ENCODE data around the gene ZZZ3. TPM values are rescaled to one million over a fixed set of nuclear protein-coding genes. Genes with fewer than 3 reads are reported as not detected.
"Not testable (repeated sequence)": the region's sequence is repeated elsewhere in the genome, so short reads cannot be mapped to it uniquely, and the experiment has no call there.

The ZZZ3 gene
- total and polyA plus RNA-seq, 2 donors (not counting 1 experiment from before 2014, with no cell fraction given) = 14.4 to 65.7 TPM

DNA sequence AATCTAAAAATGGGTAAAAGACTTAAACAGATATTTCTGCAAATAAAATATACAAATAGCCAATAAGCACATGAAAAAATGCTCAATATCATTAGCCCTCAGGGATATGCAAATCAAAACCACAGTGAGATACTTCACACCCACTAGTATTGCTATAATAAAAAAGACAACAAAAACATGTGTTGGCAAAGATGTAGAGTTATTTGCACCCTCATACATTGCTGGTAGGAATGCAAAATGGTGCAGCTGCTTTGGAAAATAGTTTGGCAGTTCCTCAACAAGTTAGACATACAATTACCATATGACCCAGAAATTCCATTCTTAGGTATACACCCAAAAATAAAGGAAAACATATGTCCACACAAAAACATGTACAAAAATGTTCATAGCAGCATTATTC is 30.2 kb downstream of the ZZZ3 start:
- H3K36me3 ChIP-seq (replicated peaks in 1 of 2; ENCODE audit: control extremely low read depth in 1 of 2, control insufficient read depth in 1 of 2, extremely low read depth in 1 of 2, insufficient read depth in 2 of 2, low read length in 1 of 2) = peaks cover 2 to 7% of the 10 kb centered on the region in 2 experiments
- intact Hi-C loops (cut with micrococcal nuclease) = no loop called here

DNA sequence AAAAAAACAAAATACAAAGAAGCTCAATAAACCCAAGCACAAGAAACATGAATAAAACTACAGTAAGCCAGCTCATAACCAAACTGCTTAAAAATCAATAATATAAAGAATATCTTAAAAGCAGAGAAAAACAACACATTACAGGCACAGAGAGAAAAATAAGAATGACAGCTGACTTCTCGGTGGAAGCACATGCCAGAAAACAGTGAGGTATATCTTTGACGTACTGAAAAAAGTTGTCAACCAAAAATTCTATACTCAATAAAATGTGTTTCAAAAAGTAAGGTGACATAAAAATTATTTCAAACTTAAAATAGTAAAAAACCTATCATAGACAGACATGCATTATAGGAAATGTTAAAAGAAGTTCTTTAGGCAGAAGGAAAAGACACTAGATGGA is 33.3 kb downstream of the ZZZ3 start:
- peaks cover 0 to 33% (median 25%) of the 10 kb centered on the region in 3 donors for H3K9me3 ChIP-seq (ENCODE audit: control extremely low read depth in 1 of 3, control insufficient read depth in 2 of 3, insufficient read depth in 1 of 3, low read length in 2 of 3)
- H3K4me1 ChIP-seq (ENCODE audit: control insufficient read depth in 2 of 2, insufficient read depth in 2 of 2, low read length in 2 of 2) = peaks cover 0 to 3% of the 10 kb centered on the region in 2 donors
- no peaks in the 10 kb centered on the region for H3K27me3 ChIP-seq (replicated peaks in 1 of 4; ENCODE audit: control extremely low read depth in 1 of 4, control insufficient read depth in 3 of 4, insufficient read depth in 4 of 4, low read length in 3 of 4)
- no peak overlapping the region for H3K4me2 ChIP-seq (replicated peaks; ENCODE audit: low read depth, low read length, poor library complexity, severe bottlenecking)
- POLR2A ChIA-PET = no interaction called here
- no peak overlapping the region for H3K27ac Mint-ChIP-seq
- peaks cover 2 to 20% of the 10 kb centered on the region in 2 experiments for H3K36me3 ChIP-seq (replicated peaks in 1 of 2; ENCODE audit: control extremely low read depth in 1 of 2, control insufficient read depth in 1 of 2, extremely low read depth in 1 of 2, insufficient read depth in 2 of 2, low read length in 1 of 2)
- TF ChIP-seq, protein P1, sequence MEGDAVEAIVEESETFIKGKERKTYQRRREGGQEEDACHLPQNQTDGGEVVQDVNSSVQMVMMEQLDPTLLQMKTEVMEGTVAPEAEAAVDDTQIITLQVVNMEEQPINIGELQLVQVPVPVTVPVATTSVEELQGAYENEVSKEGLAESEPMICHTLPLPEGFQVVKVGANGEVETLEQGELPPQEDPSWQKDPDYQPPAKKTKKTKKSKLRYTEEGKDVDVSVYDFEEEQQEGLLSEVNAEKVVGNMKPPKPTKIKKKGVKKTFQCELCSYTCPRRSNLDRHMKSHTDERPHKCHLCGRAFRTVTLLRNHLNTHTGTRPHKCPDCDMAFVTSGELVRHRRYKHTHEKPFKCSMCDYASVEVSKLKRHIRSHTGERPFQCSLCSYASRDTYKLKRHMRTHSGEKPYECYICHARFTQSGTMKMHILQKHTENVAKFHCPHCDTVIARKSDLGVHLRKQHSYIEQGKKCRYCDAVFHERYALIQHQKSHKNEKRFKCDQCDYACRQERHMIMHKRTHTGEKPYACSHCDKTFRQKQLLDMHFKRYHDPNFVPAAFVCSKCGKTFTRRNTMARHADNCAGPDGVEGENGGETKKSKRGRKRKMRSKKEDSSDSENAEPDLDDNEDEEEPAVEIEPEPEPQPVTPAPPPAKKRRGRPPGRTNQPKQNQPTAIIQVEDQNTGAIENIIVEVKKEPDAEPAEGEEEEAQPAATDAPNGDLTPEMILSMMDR (IDR thresholded peaks at IDR 0.05) = no peak
- TF ChIP-seq EZH2 (IDR thresholded peaks at IDR 0.05; ENCODE audit: borderline replicate concordance, insufficient read depth, low read depth, low read length, poor library complexity, severe bottlenecking) = no peak
- H3K4me3 Mint-ChIP-seq = no peak overlapping the region
- CTCF ChIA-PET = no interaction called here
- peaks cover 85% of the 10 kb centered on the region for H3K79me2 ChIP-seq (ENCODE audit: control insufficient read depth, insufficient read depth, low read length)
- no peak overlapping the region for H3K4me3 ChIP-seq (ENCODE audit: control extremely low read depth in 1 of 5, extremely low read depth in 1 of 5, insufficient read depth in 1 of 5, low read depth in 2 of 5, low read length in 4 of 5)
- H3K9me3 Mint-ChIP-seq (ENCODE audit: insufficient read depth) = peaks cover 10% of the 10 kb centered on the region
- no peak overlapping the region for H2AFZ ChIP-seq (ENCODE audit: insufficient read depth, low read depth, low read length, poor library complexity, severe bottlenecking)
- H3K27me3 Mint-ChIP-seq = no peaks in the 10 kb centered on the region
- intact Hi-C loops (cut with micrococcal nuclease) = no loop called here
- no CpG with 5 or more reads among the region's 2 CpGs for WGBS (ENCODE audit: insufficient coverage)
- no peak for ATAC-seq (ENCODE audit: low read depth)
- H3K4me1 Mint-ChIP-seq = peaks cover 26% of the 10 kb centered on the region
- DNase-seq = no peak
- H3K27ac ChIP-seq (ENCODE audit: low read length in 2 of 2) = no peak overlapping the region
- H4K20me1 ChIP-seq (ENCODE audit: control insufficient read depth, insufficient read depth, low read length, poor library complexity, severe bottlenecking) = peaks cover 43% of the 10 kb centered on the region
- H3K9ac ChIP-seq (ENCODE audit: low read length) = no peak overlapping the region

More for the DNA sequence above, 30.2 kb downstream of the ZZZ3 start:
- no peak for TF ChIP-seq EZH2 (IDR thresholded peaks at IDR 0.05; ENCODE audit: borderline replicate concordance, insufficient read depth, low read depth, low read length, poor library complexity, severe bottlenecking)
- TF ChIP-seq, protein P1 (IDR thresholded peaks at IDR 0.05) = no peak
- Histone ChIP-seq H3K4me3 (ENCODE audit: control extremely low read depth in 1 of 5, extremely low read depth in 1 of 5, insufficient read depth in 1 of 5, low read depth in 2 of 5, low read length in 4 of 5) (no peak overlapping the region), H2AFZ (ENCODE audit: insufficient read depth, low read depth, low read length, poor library complexity, severe bottlenecking) (no peak overlapping the region), H3K9me3 (ENCODE audit: control extremely low read depth in 1 of 3, control insufficient read depth in 2 of 3, insufficient read depth in 1 of 3, low read length in 2 of 3) (peaks cover 0 to 25% (median 25%) of the 10 kb centered on the region in 3 donors), H4K20me1 (ENCODE audit: control insufficient read depth, insufficient read depth, low read length, poor library complexity, severe bottlenecking) (peaks cover 32% of the 10 kb centered on the region), H3K4me1 (ENCODE audit: control insufficient read depth in 2 of 2, insufficient read depth in 2 of 2, low read length in 2 of 2) (peaks cover 0 to 3% of the 10 kb centered on the region in 2 donors), H3K9ac (ENCODE audit: low read length) (no peak overlapping the region), H3K79me2 (ENCODE audit: control insufficient read depth, insufficient read depth, low read length) (peaks cover 77% of the 10 kb centered on the region), H3K27ac (ENCODE audit: low read length in 2 of 2) (no peak overlapping the region), H3K27me3 (replicated peaks in 1 of 4; ENCODE audit: control extremely low read depth in 1 of 4, control insufficient read depth in 3 of 4, insufficient read depth in 4 of 4, low read length in 3 of 4) (no peaks in the 10 kb centered on the region), H3K4me2 (replicated peaks; ENCODE audit: low read depth, low read length, poor library complexity, severe bottlenecking) (no peak overlapping the region)
- Mint-ChIP-seq H3K9me3 (ENCODE audit: insufficient read depth) (peaks cover 9% of the 10 kb centered on the region), H3K4me1 (peaks cover 37% of the 10 kb centered on the region), H3K27me3 (no peaks in the 10 kb centered on the region), H3K4me3 (no peak overlapping the region), H3K27ac (no peak overlapping the region)
- CTCF ChIA-PET = no interaction called here
- POLR2A ChIA-PET = no interaction called here
- DNase-seq (no peak), ATAC-seq (ENCODE audit: low read depth) (no peak)

DNA sequence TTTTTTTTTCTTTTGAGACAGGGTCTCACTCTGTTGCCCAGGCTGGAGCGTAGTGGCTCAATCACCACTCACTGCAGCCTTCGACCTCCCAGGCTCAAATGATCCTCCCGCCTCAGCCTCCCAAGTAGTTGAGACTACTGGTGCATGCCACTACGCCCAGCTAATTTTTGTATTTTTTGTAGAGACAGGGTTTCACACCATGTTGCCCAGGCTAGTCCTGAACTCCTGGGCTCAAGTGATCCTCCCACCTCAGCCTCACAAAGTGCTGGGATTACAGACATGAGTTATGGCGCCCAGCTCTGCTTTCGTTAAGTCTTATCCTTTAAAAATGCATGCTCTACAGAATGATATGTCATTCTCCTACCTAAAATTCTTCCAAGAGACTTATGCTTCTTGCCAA is 36.2 kb downstream of the ZZZ3 start:
- H2AFZ ChIP-seq (ENCODE audit: insufficient read depth, low read depth, low read length, poor library complexity, severe bottlenecking); H3K4me2 ChIP-seq (replicated peaks; ENCODE audit: low read depth, low read length, poor library complexity, severe bottlenecking); ATAC-seq (ENCODE audit: low read depth); intact Hi-C loops (cut with micrococcal nuclease); POLR2A ChIA-PET; H3K27me3 Mint-ChIP-seq; H3K9ac ChIP-seq (ENCODE audit: low read length); H3K4me1 ChIP-seq (ENCODE audit: control insufficient read depth in 2 of 2, insufficient read depth in 2 of 2, low read length in 2 of 2); H3K4me3 Mint-ChIP-seq; H3K27me3 ChIP-seq (replicated peaks in 1 of 4; ENCODE audit: control extremely low read depth in 1 of 4, control insufficient read depth in 3 of 4, insufficient read depth in 4 of 4, low read length in 3 of 4); H3K27ac ChIP-seq (ENCODE audit: low read length in 2 of 2); H3K4me1 Mint-ChIP-seq; DNase-seq; H3K4me3 ChIP-seq (ENCODE audit: control extremely low read depth in 1 of 5, extremely low read depth in 1 of 5, insufficient read depth in 1 of 5, low read depth in 2 of 5, low read length in 4 of 5); H3K27ac Mint-ChIP-seq: not testable (repeated sequence)
- Histone ChIP-seq H3K79me2 (ENCODE audit: control insufficient read depth, insufficient read depth, low read length) (peaks cover 93% of the 10 kb centered on the region), H3K9me3 (ENCODE audit: control extremely low read depth in 1 of 3, control insufficient read depth in 2 of 3, insufficient read depth in 1 of 3, low read length in 2 of 3) (peaks cover 0 to 27% (median 21%) of the 10 kb centered on the region in 3 donors), H4K20me1 (ENCODE audit: control insufficient read depth, insufficient read depth, low read length, poor library complexity, severe bottlenecking) (peaks cover 51% of the 10 kb centered on the region), H3K36me3 (replicated peaks in 1 of 2; ENCODE audit: control extremely low read depth in 1 of 2, control insufficient read depth in 1 of 2, extremely low read depth in 1 of 2, insufficient read depth in 2 of 2, low read length in 1 of 2) (peaks cover 1 to 20% of the 10 kb centered on the region in 2 experiments)
- CTCF ChIA-PET = interaction anchor here (0.8 kb wide), 1 partner anchor 23 kb away, joined by 5 read pairs; no protein-coding TSS in a partner anchor
- 100% methylated on average over 1 of the region's 6 CpGs for WGBS (ENCODE audit: insufficient coverage)
- peaks cover 10% of the 10 kb centered on the region for H3K9me3 Mint-ChIP-seq (ENCODE audit: insufficient read depth)

All from B cell (primary cell).